ENCODE measurements around the gene PFKFB3.

DNA sequence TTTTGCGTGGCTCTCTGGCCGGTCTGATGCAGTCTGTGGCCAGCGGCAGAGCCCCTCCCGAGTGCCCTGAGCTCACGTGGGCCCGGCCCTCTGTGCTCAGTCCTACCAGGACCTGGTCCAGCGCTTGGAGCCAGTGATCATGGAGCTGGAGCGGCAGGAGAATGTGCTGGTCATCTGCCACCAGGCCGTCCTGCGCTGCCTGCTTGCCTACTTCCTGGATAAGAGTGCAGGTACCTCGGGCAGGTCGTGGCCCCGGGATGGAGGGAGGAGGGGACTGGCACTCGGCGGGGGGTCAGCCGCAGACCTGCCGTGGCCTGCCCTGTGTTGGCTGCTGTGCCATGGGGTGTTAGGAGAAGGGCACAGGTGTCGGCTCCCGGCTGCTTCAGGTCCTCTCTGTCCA lies 20.0 kb downstream of the PFKFB3 start:
- TF ChIP-seq, protein P1, sequence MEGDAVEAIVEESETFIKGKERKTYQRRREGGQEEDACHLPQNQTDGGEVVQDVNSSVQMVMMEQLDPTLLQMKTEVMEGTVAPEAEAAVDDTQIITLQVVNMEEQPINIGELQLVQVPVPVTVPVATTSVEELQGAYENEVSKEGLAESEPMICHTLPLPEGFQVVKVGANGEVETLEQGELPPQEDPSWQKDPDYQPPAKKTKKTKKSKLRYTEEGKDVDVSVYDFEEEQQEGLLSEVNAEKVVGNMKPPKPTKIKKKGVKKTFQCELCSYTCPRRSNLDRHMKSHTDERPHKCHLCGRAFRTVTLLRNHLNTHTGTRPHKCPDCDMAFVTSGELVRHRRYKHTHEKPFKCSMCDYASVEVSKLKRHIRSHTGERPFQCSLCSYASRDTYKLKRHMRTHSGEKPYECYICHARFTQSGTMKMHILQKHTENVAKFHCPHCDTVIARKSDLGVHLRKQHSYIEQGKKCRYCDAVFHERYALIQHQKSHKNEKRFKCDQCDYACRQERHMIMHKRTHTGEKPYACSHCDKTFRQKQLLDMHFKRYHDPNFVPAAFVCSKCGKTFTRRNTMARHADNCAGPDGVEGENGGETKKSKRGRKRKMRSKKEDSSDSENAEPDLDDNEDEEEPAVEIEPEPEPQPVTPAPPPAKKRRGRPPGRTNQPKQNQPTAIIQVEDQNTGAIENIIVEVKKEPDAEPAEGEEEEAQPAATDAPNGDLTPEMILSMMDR (IDR thresholded peaks at IDR 0.05; ENCODE audit: low read length) = no peak
- TF ChIP-seq EZH2 (optimal IDR thresholded peaks at IDR 0.05; ENCODE audit: low read depth, low read length) = no peak
- no peak for TF ChIP-seq EZH2phosphoT487 (IDR thresholded peaks at IDR 0.05; ENCODE audit: low read length)
